ENCODE results near the gene DDX51. TPM values are rescaled to one million over a fixed set of nuclear protein-coding genes. Genes with fewer than 3 reads are reported as not detected.
A peak's percentile ranks its signal among the peaks of the same experiment; 100 is the strongest.

DDX51 gene
- total and polyA plus RNA-seq, 2 of the 13 experiments (the other 11 are each of a cell fraction or from before 2014, with no cell fraction given): 10.1 TPM

GRCh38 chr12:132144115-132144809, at the start of gene DDX51, which contains the start of gene NOC4L (continued):
- peak; percentile 100 for TF ChIP-seq ZHX2 (IDR thresholded peaks at IDR 0.05; ENCODE audit: low read depth)
- no peak for TF ChIP-seq ZHX2 (CRISPR knock-in tag; IDR thresholded peaks at IDR 0.05; ENCODE audit: borderline replicate concordance)
- TF ChIP-seq ZNF30 (CRISPR knock-in tag; IDR thresholded peaks at IDR 0.05): no peak
- TF ChIP-seq EED (CRISPR knock-in tag; IDR thresholded peaks at IDR 0.05): no peak; the same call in 1 of the 2 replicates
- TF ChIP-seq KLF12 (CRISPR knock-in tag; IDR thresholded peaks at IDR 0.05; ENCODE audit: borderline replicate concordance): peak; percentile 81; the same call in 1 of the 2 replicates
- 0 out of 2 replicates have a peak, but pooled peaks have one; percentile 50 for TF ChIP-seq RFXANK (CRISPR knock-in tag; IDR thresholded peaks at IDR 0.05)
- peak; percentile 99 for TF ChIP-seq KAT8 (CRISPR knock-in tag; IDR thresholded peaks at IDR 0.05)
- TF ChIP-seq CTCF (CRISPR knock-in tag; IDR thresholded peaks at IDR 0.05): peak; percentile 53
- no peak for TF ChIP-seq ZFAT (CRISPR knock-in tag; conservative IDR thresholded peaks at IDR 0.05)
- TF ChIP-seq, protein P1, sequence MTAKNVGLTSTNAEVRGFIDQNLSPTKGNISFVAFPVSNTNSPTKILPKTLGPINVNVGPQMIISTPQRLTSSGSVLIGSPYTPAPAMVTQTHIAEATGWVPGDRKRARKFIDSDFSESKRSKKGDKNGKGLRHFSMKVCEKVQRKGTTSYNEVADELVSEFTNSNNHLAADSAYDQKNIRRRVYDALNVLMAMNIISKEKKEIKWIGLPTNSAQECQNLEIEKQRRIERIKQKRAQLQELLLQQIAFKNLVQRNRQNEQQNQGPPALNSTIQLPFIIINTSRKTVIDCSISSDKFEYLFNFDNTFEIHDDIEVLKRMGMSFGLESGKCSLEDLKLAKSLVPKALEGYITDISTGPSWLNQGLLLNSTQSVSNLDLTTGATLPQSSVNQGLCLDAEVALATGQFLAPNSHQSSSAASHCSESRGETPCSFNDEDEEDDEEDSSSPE (CRISPR knock-in tag; IDR thresholded peaks at IDR 0.05): peak; percentile 83
- TF ChIP-seq HNRNPH1 (optimal IDR thresholded peaks at IDR 0.05; ENCODE audit: low read depth, low read length): no peak
- no peak for TF ChIP-seq SNRNP70 (IDR thresholded peaks at IDR 0.05; ENCODE audit: low read depth, low read length)
- no peak for TF ChIP-seq FOXA1 (IDR thresholded peaks at IDR 0.05)
- TF ChIP-seq FOXA1 (CRISPR knock-in tag; IDR thresholded peaks at IDR 0.05): peak; percentile 55; the same call in 1 of the 2 replicates
- TF ChIP-seq HHEX (CRISPR knock-in tag; IDR thresholded peaks at IDR 0.05): no peak
- no peak for TF ChIP-seq HMGA1 (CRISPR knock-in tag; conservative IDR thresholded peaks at IDR 0.05)
- TF ChIP-seq ZNF510 (CRISPR knock-in tag; IDR thresholded peaks at IDR 0.05; ENCODE audit: low read depth): 0 out of 2 replicates have a peak, but pooled peaks have one; percentile 67
